Prostate gland (tissue), 2 donors: ENCODE measurements around the gene FTCDNL1. TPM values are rescaled to one million over a fixed set of nuclear protein-coding genes. Genes with fewer than 3 reads are reported as not detected.

Experiments used
- DNase-seq: peaks from one replicate; pipeline ENCODE4 v3.0.0-alpha.2; 2019; ENCODE audit warnings: low spot score
- H3K27ac ChIP-seq, 2 donors: fragments of 200-600 bp; sonication (generic); 2 replicates each; pipeline ENCODE4 v1.5.1; 2017 to 2019
- H3K27me3 ChIP-seq: fragments of 200-600 bp; sonication (generic); replicated peaks from 2 replicates; pipeline ENCODE4 v1.5.1; 2019; ENCODE audit not compliant: insufficient read depth
- H3K36me3 ChIP-seq, 2 donors: fragments of 200-600 bp; sonication (generic); 1 replicate in 1 of 2; 2 replicates in 1 of 2; pipeline versions ENCODE4 v1.5.1 to v1.8.1; 2017 to 2019
- H3K4me1 ChIP-seq: fragments of 200-600 bp; sonication (generic); replicated peaks from 2 replicates; pipeline ENCODE4 v1.5.1; 2019
- H3K4me3 ChIP-seq, 2 donors: fragments of 200-600 bp; sonication (generic); 2 replicates each; pipeline ENCODE4 v1.5.1; 2017 to 2019
- H3K9me3 ChIP-seq: fragments of 200-600 bp; sonication (generic); 2 replicates; pipeline ENCODE4 v1.5.1; 2017
- POLR2A ChIP-seq: fragments of 450-650 bp; IDR thresholded peaks from one replicate; pipeline ENCODE4 v1.6.1; 2016; ENCODE audit warnings: antibody characterized with exemption, mild to moderate bottlenecking
- POLR2AphosphoS5 ChIP-seq: sonication (generic); formaldehyde crosslinking; IDR thresholded peaks from one replicate; pipeline ENCODE4 v1.6.1; 2017; ENCODE audit warnings: antibody characterized with exemption
- WGBS: methylation state at CpG from one replicate; pipeline ENCODE4 v1.1.5; 2018; 5-methylcytosine and 5-hydroxymethylcytosine counted together
- intact Hi-C: fragments of 100-400 bp; cut with DNase I; formaldehyde crosslinking; loops from one replicate; pipeline ENCODE4 v1.14.2; 2022
- total RNA-seq, 2 donors: library from RNA; depleted of rRNA; stranded (reverse); fragments of >200 nt; gene quantifications; one replicate each; pipeline ENCODE4 v1.1.0, GENCODE V29; 2016
- TF ChIP-seq, protein P1 (sequence below), 4 experiments: fragments of 200-600 bp in 2 of 4; fragments of 450-650 bp in 2 of 4; sonication (generic) in 2 of 4; IDR thresholded peaks; 1 replicate in 3 of 4; 2 replicates in 1 of 4; pipeline ENCODE4 v1.5.1; 2016 to 2019; ENCODE audit warnings: antibody characterized with exemption in 4 of 4, mild to moderate bottlenecking in 2 of 4, moderate library complexity in 2 of 4

Gene FTCDNL1
- total RNA-seq, 2 donors from 2014 or later = 4.9 to 5.7 TPM

DNA sequence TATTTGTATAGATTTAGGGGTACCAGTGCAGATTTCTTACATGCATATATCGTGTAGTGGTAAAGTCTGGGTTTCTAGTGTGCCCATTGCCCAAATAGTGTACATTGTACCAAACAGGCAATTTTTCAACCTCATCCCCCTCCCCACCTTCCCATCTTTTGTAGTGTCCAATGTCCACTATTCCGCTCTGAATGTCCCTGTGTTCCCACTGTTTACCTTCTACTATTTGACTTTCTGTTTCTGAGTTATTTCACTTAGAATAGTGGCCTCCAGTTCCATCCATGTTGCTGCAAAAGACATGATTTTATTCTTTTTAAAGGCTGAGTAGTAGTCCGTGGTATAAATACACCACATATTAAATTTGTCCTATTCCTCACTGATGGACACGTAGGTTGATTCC, 132.9 kb downstream of the FTCDNL1 start:
- Histone ChIP-seq H3K36me3 (no peaks in the 10 kb centered on the region), H3K4me1 (no peaks in the 10 kb centered on the region), H3K9me3 (no peaks in the 10 kb centered on the region), H3K4me3 (no peak overlapping the region), H3K27ac (no peak overlapping the region), H3K27me3 (no peaks in the 10 kb centered on the region)
- 98% methylated on average over 4 of the region's 4 CpGs for WGBS
- no peak for DNase-seq
- no peak for TF ChIP-seq POLR2AphosphoS5
- TF ChIP-seq, protein P1, sequence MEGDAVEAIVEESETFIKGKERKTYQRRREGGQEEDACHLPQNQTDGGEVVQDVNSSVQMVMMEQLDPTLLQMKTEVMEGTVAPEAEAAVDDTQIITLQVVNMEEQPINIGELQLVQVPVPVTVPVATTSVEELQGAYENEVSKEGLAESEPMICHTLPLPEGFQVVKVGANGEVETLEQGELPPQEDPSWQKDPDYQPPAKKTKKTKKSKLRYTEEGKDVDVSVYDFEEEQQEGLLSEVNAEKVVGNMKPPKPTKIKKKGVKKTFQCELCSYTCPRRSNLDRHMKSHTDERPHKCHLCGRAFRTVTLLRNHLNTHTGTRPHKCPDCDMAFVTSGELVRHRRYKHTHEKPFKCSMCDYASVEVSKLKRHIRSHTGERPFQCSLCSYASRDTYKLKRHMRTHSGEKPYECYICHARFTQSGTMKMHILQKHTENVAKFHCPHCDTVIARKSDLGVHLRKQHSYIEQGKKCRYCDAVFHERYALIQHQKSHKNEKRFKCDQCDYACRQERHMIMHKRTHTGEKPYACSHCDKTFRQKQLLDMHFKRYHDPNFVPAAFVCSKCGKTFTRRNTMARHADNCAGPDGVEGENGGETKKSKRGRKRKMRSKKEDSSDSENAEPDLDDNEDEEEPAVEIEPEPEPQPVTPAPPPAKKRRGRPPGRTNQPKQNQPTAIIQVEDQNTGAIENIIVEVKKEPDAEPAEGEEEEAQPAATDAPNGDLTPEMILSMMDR (IDR thresholded peaks at IDR 0.05) = no peak
- no peak for TF ChIP-seq POLR2A
- intact Hi-C loops = no loop called here

DNA sequence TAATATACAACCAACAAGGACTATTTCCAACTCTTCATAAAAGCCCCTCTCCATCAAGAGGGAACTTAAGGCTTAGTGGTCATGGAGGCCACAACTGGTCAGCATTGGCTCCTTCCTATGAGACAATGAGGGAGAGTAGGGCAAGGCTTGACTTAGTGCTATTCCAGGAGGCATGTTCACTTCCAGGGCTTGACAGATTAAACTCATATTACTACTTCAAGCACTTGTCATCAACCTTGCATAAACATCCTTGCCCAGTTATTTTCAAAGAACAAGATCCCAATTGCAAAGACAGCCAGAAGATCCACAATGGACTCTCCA, 133.4 kb downstream of the FTCDNL1 start:
- intact Hi-C loops = no loop called here
- DNase-seq = no peak
- no peaks in the 10 kb centered on the region for H3K9me3 ChIP-seq
- no peaks in the 10 kb centered on the region for H3K36me3 ChIP-seq
- H3K4me1 ChIP-seq = no peaks in the 10 kb centered on the region
- H3K27me3 ChIP-seq = no peaks in the 10 kb centered on the region
- H3K4me3 ChIP-seq = no peak overlapping the region
- H3K27ac ChIP-seq = no peak overlapping the region
- TF ChIP-seq POLR2AphosphoS5 (no peak), POLR2A (no peak)
- TF ChIP-seq, protein P1 (IDR thresholded peaks at IDR 0.05) = no peak

DNA sequence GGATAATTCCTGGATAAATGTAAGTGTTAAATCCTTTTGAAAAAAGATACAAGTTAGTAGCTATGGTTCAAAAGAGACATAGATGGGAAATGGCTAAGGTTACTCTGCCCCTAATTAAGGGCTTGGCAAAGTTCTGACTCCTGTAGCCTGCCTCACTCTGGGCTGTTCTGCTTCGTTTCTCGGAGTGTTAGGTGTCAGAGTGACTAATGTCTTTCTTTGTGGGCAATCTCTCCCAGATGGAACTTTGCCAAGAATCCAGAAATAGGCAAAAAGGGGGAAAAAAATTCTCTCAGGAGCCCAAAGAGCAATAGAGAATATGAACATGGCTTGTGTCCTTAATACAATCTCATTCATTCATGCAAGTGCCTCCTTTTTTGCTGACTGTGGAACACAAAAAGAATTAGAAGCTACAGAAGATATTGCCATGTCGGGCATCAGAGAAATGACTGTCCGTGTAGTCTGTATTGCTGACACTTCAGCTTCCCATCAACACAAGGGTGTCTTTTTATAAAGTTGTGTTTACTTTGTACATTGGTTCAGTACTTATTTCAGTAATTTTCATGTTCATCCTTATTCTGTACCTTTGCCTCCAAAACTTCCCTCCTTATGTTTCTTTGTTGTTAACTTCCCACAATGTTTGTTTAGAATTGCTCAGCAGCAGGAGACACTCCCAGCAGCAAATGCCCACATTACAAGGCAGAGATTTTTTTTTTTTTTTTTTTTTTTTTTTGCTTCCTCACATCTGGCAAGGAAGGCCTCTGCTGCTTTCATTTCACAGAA, 134.0 kb downstream of the FTCDNL1 start:
- TF ChIP-seq POLR2A (no peak), POLR2AphosphoS5 (no peak)
- TF ChIP-seq, protein P1 (IDR thresholded peaks at IDR 0.05) = no peak
- intact Hi-C loops = no loop called here
- Histone ChIP-seq H3K4me3 (no peak overlapping the region), H3K36me3 (no peaks in the 10 kb centered on the region), H3K4me1 (no peaks in the 10 kb centered on the region), H3K27ac (no peak overlapping the region), H3K27me3 (no peaks in the 10 kb centered on the region), H3K9me3 (no peaks in the 10 kb centered on the region)
- WGBS = 35% methylated on average over 4 of the region's 4 CpGs
- DNase-seq = no peak

DNA sequence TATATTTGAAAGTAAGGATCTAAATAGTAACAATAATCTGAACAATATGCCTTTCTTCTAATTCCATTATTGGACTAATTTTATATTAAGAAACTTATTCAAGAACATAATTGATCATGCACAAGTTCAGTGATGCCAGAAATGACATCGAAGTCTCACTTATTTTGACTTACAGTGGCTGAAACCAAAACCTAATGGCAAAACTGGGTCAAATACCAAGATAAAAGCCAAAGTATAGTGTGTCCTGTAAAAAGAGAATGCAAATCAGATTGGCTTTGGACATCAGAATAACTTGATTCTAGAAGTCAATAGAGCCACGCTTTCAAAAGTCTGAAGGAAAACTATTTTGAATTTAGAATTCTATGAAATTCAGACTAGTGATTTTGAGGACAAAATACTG, 137.2 kb downstream of the FTCDNL1 start:
- Histone ChIP-seq H3K4me3 (no peak overlapping the region), H3K36me3 (no peaks in the 10 kb centered on the region), H3K27me3 (no peaks in the 10 kb centered on the region), H3K27ac (no peak overlapping the region), H3K9me3 (no peaks in the 10 kb centered on the region), H3K4me1 (no peaks in the 10 kb centered on the region)
- no peak for DNase-seq
- TF ChIP-seq POLR2AphosphoS5 (no peak), POLR2A (no peak)
- TF ChIP-seq, protein P1 (IDR thresholded peaks at IDR 0.05) = no peak
- WGBS = 62% methylated on average over 2 of the region's 2 CpGs
- intact Hi-C loops = no loop called here

DNA sequence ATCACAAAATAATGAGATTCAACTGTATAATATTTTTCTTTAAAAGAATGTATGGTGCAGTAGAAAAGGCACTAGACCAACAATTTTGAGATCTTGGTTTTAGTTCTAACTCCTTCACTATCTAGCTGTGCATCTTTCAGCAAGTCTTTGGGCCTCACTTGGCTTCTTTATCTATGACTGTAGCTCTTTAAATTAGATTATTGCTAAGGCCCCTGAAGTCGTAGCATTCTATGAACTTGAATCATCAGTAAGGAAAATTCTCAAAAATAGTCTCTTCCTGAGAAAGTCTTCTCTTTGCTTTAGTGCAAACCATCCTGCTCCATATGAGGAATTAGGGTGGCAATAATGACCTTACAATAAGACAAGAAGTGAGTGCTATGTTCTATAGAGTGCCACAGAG, 140.4 kb downstream of the FTCDNL1 start:
- H3K36me3 ChIP-seq = no peaks in the 10 kb centered on the region
- H3K27me3 ChIP-seq = no peaks in the 10 kb centered on the region
- DNase-seq = no peak
- no peak overlapping the region for H3K27ac ChIP-seq
- WGBS = 77% methylated on average over 1 of the region's 1 CpG
- no peaks in the 10 kb centered on the region for H3K9me3 ChIP-seq
- TF ChIP-seq POLR2A = no peak
- no peak for TF ChIP-seq POLR2AphosphoS5
- TF ChIP-seq, protein P1 (IDR thresholded peaks at IDR 0.05) = no peak
- H3K4me3 ChIP-seq = no peak overlapping the region
- H3K4me1 ChIP-seq = no peaks in the 10 kb centered on the region
- intact Hi-C loops = no loop called here
